GM10266 (cell line): ENCODE results near the gene COMT.

Experiments used
- DNase-seq: peaks from one replicate; pipeline ENCODE4 v3.0.0; 2012; ENCODE audit errors: extremely low spot score
- CTCF ChIP-seq: IDR thresholded peaks from 2 replicates; pipeline ENCODE4 v1.5.1; 2012; ENCODE audit warnings: mild to moderate bottlenecking, low read depth; ENCODE audit not compliant: control insufficient read depth, insufficient read depth; ENCODE audit errors: missing control alignments

COMT gene

GRCh38 chr22:19987394-19988306, 46.1 kb downstream of the COMT start:
- TF ChIP-seq CTCF: no peak
- DNase-seq: no peak

- TF ChIP-seq CTCF: no peak
- no peak for DNase-seq
These were observed 46.8 kb downstream of the COMT start for GRCh38 chr22:19988331-19988808.

GRCh38 chr22:19988965-19989724, 47.6 kb downstream of the COMT start:
- TF ChIP-seq CTCF: no peak
- DNase-seq: no peak

- TF ChIP-seq CTCF: no peak
- no peak for DNase-seq
These were observed 48.1 kb downstream of the COMT start for GRCh38 chr22:19989725-19990067.

GRCh38 chr22:19990188-19990587, 48.6 kb downstream of the COMT start:
- TF ChIP-seq CTCF: no peak

GRCh38 chr22:19990609-19991394, 49.2 kb downstream of the COMT start:
- TF ChIP-seq CTCF: no peak
- no peak for DNase-seq

More at GRCh38 chr22:19990188-19990587, 48.6 kb downstream of the COMT start:
- DNase-seq: no peak
